GM18508 (cell line): Measurements from ENCODE around the gene ZDHHC4.

Experiments
- ATAC-seq: cut with Tn5 transposase; IDR thresholded peaks from one replicate; pipeline ENCODE4 v1.9.1; 2021; ENCODE audit warnings: moderate number of reproducible peaks; ENCODE audit not compliant: insufficient read depth, unreplicated experiment

ZDHHC4 gene

GRCh38 chr7:6604458-6604857 lies 27.2 kb downstream of the ZDHHC4 start:
- no peak for ATAC-seq

DNA sequence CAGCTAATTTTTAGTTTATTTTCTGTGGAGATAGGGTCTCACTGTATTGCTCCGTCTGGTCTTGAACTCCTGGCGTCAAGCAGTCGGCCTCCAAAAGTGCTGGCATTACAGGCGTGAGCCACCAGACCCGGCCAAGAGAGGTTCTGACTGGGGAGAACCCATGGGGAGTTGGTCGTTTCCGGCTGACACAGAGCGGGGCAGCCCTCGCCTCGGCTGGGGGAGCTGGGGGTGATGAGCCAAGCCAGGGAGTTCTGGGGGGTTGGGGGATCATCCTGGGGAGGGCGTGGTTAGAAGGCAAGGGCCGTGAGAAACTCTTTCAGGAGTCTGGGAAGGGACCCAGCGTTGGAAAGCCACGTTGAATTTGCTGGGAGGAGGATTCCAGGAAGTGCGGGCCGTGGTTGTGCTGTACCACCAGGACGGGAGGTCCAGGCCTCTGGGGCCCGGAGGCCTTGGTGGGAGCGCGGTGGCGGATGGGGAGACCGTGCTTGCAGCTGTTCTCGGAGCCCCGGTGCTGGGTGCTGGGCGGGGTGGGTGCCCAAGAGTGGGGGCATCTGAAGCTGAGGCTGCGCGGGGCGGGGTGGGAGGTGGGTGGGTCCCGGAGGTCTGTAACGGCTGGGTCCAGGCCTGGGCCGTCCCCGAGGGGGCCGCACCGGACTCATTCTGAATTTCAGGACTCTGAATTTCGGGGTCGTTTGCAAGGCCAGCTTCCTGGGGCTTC lies 29.8 kb downstream of the ZDHHC4 start:
- no peak for ATAC-seq

GRCh38 chr7:6607651-6608051 lies 30.4 kb downstream of the ZDHHC4 start:
- no peak for ATAC-seq

GRCh38 chr7:6608081-6608480 lies 30.8 kb downstream of the ZDHHC4 start:
- ATAC-seq = no peak

GRCh38 chr7:6608794-6609193 lies 31.5 kb downstream of the ZDHHC4 start:
- no peak for ATAC-seq

DNA sequence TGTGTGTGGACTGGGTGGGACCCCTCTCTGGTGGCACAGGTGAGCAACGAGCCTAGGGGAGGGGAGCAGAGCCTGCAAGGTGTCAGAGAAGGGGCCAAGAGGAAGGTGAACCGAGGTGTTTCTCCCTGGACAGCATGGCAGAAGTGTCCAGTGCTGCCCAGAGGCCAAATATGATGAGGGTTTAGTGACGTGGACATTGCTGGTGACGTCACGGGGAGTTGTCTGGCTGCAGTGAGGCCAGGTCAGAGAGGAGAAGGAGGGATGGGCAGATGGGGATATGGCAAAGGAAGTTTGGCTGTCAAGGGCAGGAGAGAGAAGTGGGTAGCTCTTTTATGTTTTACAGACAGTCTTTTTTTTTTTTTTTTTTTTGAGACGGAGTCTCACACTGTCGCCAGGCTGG lies 35.6 kb downstream of the ZDHHC4 start:
- ATAC-seq = no peak

DNA sequence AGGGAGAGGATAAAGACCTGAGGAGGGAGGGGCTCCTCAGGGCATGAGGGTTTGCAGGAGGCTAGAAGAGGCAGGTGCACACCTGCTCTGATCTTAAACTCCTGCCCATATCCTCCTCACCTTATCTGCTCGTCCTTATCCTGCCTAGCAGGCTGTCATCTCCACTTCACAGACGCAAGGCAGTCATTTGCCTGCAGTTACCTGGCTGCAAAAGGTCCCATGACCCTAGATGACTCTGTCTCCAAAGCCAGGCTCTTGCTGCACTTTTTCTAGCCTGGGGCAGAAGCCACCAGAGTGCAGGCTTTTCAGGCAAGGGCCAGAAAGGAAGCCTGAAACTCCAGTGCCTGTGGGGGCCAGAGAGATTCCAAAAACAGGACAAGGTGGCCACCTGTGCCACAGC lies 36.5 kb downstream of the ZDHHC4 start:
- no peak for ATAC-seq

- ATAC-seq = no peak
Observed at GRCh38 chr7:6614953-6615722, 37.9 kb downstream of the ZDHHC4 start, which contains the start of gene ZNF853. Gene ZNF853, plus strand, starts transcription at chr7:6615610. Its CDS starts 565 bp downstream, at chr7:6616175.

DNA sequence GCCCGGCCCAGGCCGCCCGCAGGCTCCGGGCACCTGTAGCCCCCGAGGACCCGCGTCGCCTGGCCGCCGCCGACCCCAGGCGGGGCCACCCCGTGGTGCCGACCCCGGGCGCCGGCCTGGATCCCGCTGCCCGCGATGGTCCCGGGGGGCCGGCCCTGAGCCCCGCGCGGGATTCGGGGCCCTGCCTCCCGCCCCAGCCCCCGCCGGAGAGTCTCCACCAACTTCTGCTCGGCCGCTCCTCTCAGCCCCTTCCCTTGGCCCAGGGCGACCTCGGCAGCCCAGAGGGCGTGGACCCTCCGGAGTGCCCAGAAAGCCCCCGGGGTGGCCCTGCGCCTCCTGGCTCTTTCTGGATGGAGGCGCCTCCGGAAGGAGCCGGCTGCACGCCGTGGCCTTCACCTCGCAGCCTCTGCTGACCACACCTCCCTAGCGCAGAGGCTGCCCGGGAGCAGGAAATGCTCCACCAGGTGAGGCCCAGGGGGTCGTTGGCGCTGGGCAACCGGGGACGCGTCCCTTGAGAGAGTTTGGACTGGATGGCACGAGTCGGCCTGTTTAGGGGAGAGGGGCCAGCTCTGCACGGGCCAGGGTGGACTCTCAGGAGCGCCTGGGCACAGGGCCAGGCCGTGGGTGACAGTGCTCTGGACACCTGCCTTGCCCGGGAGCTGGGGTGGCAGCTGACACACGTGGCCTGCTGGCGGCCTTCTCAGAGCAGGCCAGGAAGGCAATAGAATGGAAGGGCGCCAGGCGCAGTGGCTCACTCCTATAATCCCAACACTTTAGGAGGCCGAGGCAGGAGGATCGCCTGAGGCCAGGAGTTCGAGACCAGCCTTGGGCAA lies 38.7 kb downstream of the ZDHHC4 start:
- ATAC-seq = no peak

GRCh38 chr7:6616854-6617643 lies 39.8 kb downstream of the ZDHHC4 start:
- no peak for ATAC-seq

DNA sequence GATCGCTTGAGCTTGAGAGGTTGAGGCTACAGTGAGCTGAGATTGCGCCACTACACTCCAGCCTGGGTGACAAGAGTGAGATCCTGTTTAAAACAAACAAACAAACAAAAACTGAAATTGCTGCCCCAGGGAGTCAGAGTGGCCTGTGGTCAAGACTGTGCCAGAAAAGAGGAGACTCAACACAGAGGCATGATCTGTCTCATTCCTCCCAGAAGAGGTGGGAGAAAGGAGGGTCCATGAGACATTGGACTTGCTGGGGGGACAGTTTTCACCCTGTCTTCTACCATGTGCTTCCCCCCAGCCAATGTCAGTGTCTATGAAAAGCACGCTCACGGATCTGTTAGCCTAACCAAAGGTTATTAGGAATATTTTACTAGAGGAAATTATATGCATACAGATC lies 41.4 kb downstream of the ZDHHC4 start:
- ATAC-seq = no peak

GRCh38 chr7:6619961-6620360 lies 42.7 kb downstream of the ZDHHC4 start:
- no peak for ATAC-seq

GRCh38 chr7:6621195-6622133 lies 44.2 kb downstream of the ZDHHC4 start:
- ATAC-seq = no peak

GRCh38 chr7:6622134-6622710 lies 45.0 kb downstream of the ZDHHC4 start:
- no peak for ATAC-seq

DNA sequence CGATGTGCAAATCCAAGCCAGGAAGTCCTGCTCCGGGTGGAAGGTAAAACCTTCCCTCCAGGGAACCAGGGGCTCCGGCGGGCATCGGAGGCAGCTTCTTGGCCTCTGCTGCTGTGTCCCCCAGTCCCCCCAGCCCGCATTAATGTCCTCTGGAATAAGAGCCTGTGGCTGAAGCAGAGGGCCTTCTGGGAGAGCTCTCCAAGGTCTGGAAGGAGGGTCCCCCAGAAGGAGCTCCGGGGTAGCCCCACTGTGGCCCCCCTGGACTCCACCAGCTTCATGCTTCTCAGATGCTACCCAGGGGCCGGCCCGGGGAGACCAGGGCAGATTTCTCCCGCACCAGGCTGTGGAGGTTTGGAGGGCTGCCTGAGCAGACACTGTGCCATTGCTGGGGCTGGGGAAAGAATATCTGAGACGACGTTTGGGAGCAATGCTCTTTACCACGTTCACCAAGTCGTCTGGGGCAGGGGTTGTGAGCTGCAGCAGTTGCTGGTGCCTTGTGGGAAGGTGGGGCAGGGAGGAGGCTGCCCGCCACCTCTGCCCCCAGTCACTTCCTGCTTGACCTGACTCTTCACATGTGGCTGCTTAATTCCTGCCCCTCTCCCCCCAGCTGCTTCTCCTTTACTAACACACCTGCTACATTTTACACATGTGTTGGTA lies 46.5 kb downstream of the ZDHHC4 start:
- no peak for ATAC-seq

- no peak for ATAC-seq
Observed at GRCh38 chr7:6624246-6624611, 47.0 kb downstream of the ZDHHC4 start.

GRCh38 chr7:6628045-6628444 lies 50.8 kb downstream of the ZDHHC4 start:
- no peak for ATAC-seq
